Stimulated activated CD4-positive, alpha-beta T cell treated with anti-CD3 and anti-CD28 coated beads, Interleukin-4, amount 100 ng/mL, for 4 hours (primary cell): Measurements from ENCODE around the gene HOXD11.

Experiments used
- DNase-seq, 2 experiments: peaks; one replicate each; pipeline ENCODE4 v3.0.0-alpha.2; 2020

Gene HOXD11

GRCh38 chr2:176106581-176107539 lies at the start of gene HOXD11:
Gene HOXD11, plus strand, starts transcription at chr2:176107280. Its CDS starts 76 bp downstream, at chr2:176107356.
- no peak for DNase-seq

- no peak for DNase-seq
These were observed 43.1 kb upstream of the HOXD11 start for GRCh38 chr2:176063958-176064357.

GRCh38 chr2:176066645-176067588 lies 40.2 kb upstream of the HOXD11 start:
- DNase-seq: no peak

GRCh38 chr2:176067589-176068418 lies 39.3 kb upstream of the HOXD11 start:
- no peak for DNase-seq

- DNase-seq: no peak
These were observed 38.7 kb upstream of the HOXD11 start for GRCh38 chr2:176068419-176068832.

GRCh38 chr2:176071330-176072291 lies 35.5 kb upstream of the HOXD11 start:
- DNase-seq: no peak

- no peak for DNase-seq
These were observed 34.8 kb upstream of the HOXD11 start for GRCh38 chr2:176072292-176072669.

GRCh38 chr2:176072951-176073904 lies 33.9 kb upstream of the HOXD11 start:
- DNase-seq: no peak

- no peak for DNase-seq
These were observed 32.1 kb upstream of the HOXD11 start for GRCh38 chr2:176074919-176075425.

- DNase-seq: no peak
These were observed 31.6 kb upstream of the HOXD11 start for GRCh38 chr2:176075481-176075880.

GRCh38 chr2:176076063-176076462 lies 31.0 kb upstream of the HOXD11 start:
- DNase-seq: no peak

GRCh38 chr2:176076796-176077195 lies 30.3 kb upstream of the HOXD11 start:
- DNase-seq: no peak

- DNase-seq: no peak
These were observed 28.4 kb upstream of the HOXD11 start for GRCh38 chr2:176078541-176079284.

- no peak for DNase-seq
These were observed 27.7 kb upstream of the HOXD11 start for GRCh38 chr2:176079285-176079830.

GRCh38 chr2:176079831-176080539 lies 27.1 kb upstream of the HOXD11 start:
- DNase-seq: no peak

GRCh38 chr2:176080540-176081375 lies 26.3 kb upstream of the HOXD11 start:
- DNase-seq: no peak

GRCh38 chr2:176081376-176081836 lies 25.7 kb upstream of the HOXD11 start:
- DNase-seq: no peak
